T-helper 2 cell treated with Interferon-gamma antibody and Interleukin-4, amounts not matched to agents 100 ng/mL and 5 ng/mL, for 36 hours (primary cell): ENCODE results near the gene DCANP1. TPM values are rescaled to one million over a fixed set of nuclear protein-coding genes. Genes with fewer than 3 reads are reported as not detected.

Experiments used
- intact Hi-C: fragments of 100-400 bp; cut with micrococcal nuclease; formaldehyde crosslinking; loops from one replicate; pipeline ENCODE4 v1.15.1; 2023
- total RNA-seq: library from RNA; stranded (reverse); gene quantifications from 2 replicates; pipeline ENCODE4 v1.2.3, GENCODE V29; 2022

DCANP1 gene
- total RNA-seq, 1 donor from 2014 or later = not detected

GRCh38 chr5:135458921-135459331 is 11.8 kb upstream of the DCANP1 start:
- intact Hi-C loops = no loop called here

- intact Hi-C loops = no loop called here
Observed at GRCh38 chr5:135458356-135458755, 11.2 kb upstream of the DCANP1 start.

GRCh38 chr5:135457424-135458071 is 10.4 kb upstream of the DCANP1 start:
- intact Hi-C loops = no loop called here

- intact Hi-C loops = no loop called here
Observed at GRCh38 chr5:135456238-135457099, 9.3 kb upstream of the DCANP1 start.

- intact Hi-C loops = no loop called here
Observed at GRCh38 chr5:135455876-135456237, 8.7 kb upstream of the DCANP1 start.

GRCh38 chr5:135454946-135455345 is 7.8 kb upstream of the DCANP1 start:
- intact Hi-C loops = no loop called here

GRCh38 chr5:135453613-135454012 is 6.5 kb upstream of the DCANP1 start:
- intact Hi-C loops = no loop called here

GRCh38 chr5:135452321-135453030 is 5.3 kb upstream of the DCANP1 start, which contains the start of gene TIFAB:
Gene TIFAB (minus strand): TSS chr5:135452351. CDS start chr5:135449939, 2,412 bp downstream.
- intact Hi-C loops = no loop called here

GRCh38 chr5:135451581-135452320 is 4.6 kb upstream of the DCANP1 start:
- intact Hi-C loops = no loop called here

- intact Hi-C loops = no loop called here
Observed at GRCh38 chr5:135450952-135451351, 3.8 kb upstream of the DCANP1 start.

- intact Hi-C loops = no loop called here
Observed at GRCh38 chr5:135450336-135450735, 3.2 kb upstream of the DCANP1 start.

- intact Hi-C loops = no loop called here
Observed at GRCh38 chr5:135449644-135450043, 2.5 kb upstream of the DCANP1 start.

GRCh38 chr5:135448791-135449507 is 1.8 kb upstream of the DCANP1 start:
- intact Hi-C loops = no loop called here

- intact Hi-C loops = no loop called here
Observed at GRCh38 chr5:135448071-135448739, 1.1 kb upstream of the DCANP1 start.

GRCh38 chr5:135446615-135447014 is 533 bp downstream of the DCANP1 start:
- intact Hi-C loops = no loop called here

GRCh38 chr5:135446206-135446605 is 942 bp downstream of the DCANP1 start:
- intact Hi-C loops = no loop called here

GRCh38 chr5:135445306-135445985 is 1.7 kb downstream of the DCANP1 start:
- intact Hi-C loops = no loop called here

- intact Hi-C loops = no loop called here
Observed at GRCh38 chr5:135444881-135445280, 2.3 kb downstream of the DCANP1 start.

GRCh38 chr5:135444360-135444759 is 2.8 kb downstream of the DCANP1 start:
- intact Hi-C loops = no loop called here
